ENCODE measurements around the gene NAV3. TPM values are rescaled to one million over a fixed set of nuclear protein-coding genes. Genes with fewer than 3 reads are reported as not detected.

NAV3 gene
- total RNA-seq, 1 experiment from 2014 or later: 3.0 TPM

- no peaks in the 10 kb centered on the region for H4K20me1 ChIP-seq (ENCODE audit: control insufficient read depth, insufficient read depth, insufficient read length)
- H3K4me2 ChIP-seq (ENCODE audit: insufficient read depth, insufficient read length, low read length): no peak overlapping the region
- H3K14ac ChIP-seq (ENCODE audit: insufficient read depth, low read length): no peak overlapping the region
- peaks cover 0 to 2% of the 10 kb centered on the region in 2 experiments; a peak in 3 of 5 replicates for H3K9me3 Mint-ChIP-seq
- H3K4me1 ChIP-seq (ENCODE audit: insufficient read depth, low read length): peaks cover 5% of the 10 kb centered on the region; the same call in 1 of the 2 replicates
- no peak overlapping the region for H3K23ac ChIP-seq (ENCODE audit: insufficient read length, low read depth, low read length)
- WGBS (ENCODE audit: extremely low coverage, insufficient read length, low lambda C conversion rate): no CpG with 5 or more reads among the region's 1 CpG
- no peak overlapping the region for H2BK20ac ChIP-seq (ENCODE audit: low read depth, low read length, poor library complexity, severe bottlenecking)
- no peak overlapping the region for H3T11ph ChIP-seq (ENCODE audit: low read length)
- H3K9ac ChIP-seq (ENCODE audit: extremely low read depth, insufficient read length, low read length): no peak overlapping the region
- DNase-seq: no peak
- no peaks in the 10 kb centered on the region for H3K9me3 ChIP-seq (ENCODE audit: control insufficient read depth, low read depth, low read length)
- no peak overlapping the region for H4K5ac ChIP-seq (ENCODE audit: insufficient read length, low read depth, low read length)
- H3K18ac ChIP-seq (ENCODE audit: insufficient read length, low read depth, low read length): no peak overlapping the region
- no peak overlapping the region for H4K8ac ChIP-seq (replicated peaks; ENCODE audit: insufficient read length, low read depth, low read length)
- H3K27me3 ChIP-seq (ENCODE audit: insufficient read depth, low read length): no peaks in the 10 kb centered on the region
- no peak overlapping the region for H3K4ac ChIP-seq (ENCODE audit: low read depth, low read length)
- H3K4me3 Mint-ChIP-seq: no peak overlapping the region
- no peak overlapping the region for H3K27ac Mint-ChIP-seq
- no peaks in the 10 kb centered on the region for H3K23me2 ChIP-seq (ENCODE audit: insufficient read length, low read depth, low read length, poor library complexity, severe bottlenecking)
- no peaks in the 10 kb centered on the region for H3K79me1 ChIP-seq (ENCODE audit: insufficient read depth, low read depth, low read length, poor library complexity, severe bottlenecking)
- H2BK120ac ChIP-seq (ENCODE audit: low read depth, low read length, poor library complexity, severe bottlenecking): no peak overlapping the region
- peaks cover 0 to 2% (median 2%) of the 10 kb centered on the region in 3 experiments; a peak in 2 of 7 replicates for H3K36me3 Mint-ChIP-seq (ENCODE audit: insufficient read depth in 1 of 3, low read depth in 3 of 3)
- no peak for TF ChIP-seq CTCF (conservative IDR thresholded peaks at IDR 0.05)
- H3K27me3 Mint-ChIP-seq (ENCODE audit: low read depth): peaks cover 1% of the 10 kb centered on the region; the same call in 1 of the 2 replicates
- no peaks in the 10 kb centered on the region for H3K79me2 ChIP-seq (ENCODE audit: insufficient read depth, low read length)
- no peak overlapping the region for H2BK12ac ChIP-seq (ENCODE audit: insufficient read length, low read depth, low read length)
- no peak overlapping the region for H2BK15ac ChIP-seq (ENCODE audit: low read depth, low read length)
- H3K4me1 Mint-ChIP-seq: peaks cover 25 to 27% of the 10 kb centered on the region in 2 experiments
- no peak overlapping the region for H3K27ac ChIP-seq (ENCODE audit: insufficient read length, low read depth, low read length)
- no peak overlapping the region for H2AFZ ChIP-seq (ENCODE audit: low read length)
- H4K91ac ChIP-seq (ENCODE audit: insufficient read length, low read depth, low read length): no peak overlapping the region
- H2BK5ac ChIP-seq (ENCODE audit: insufficient read length, low read length): no peak overlapping the region
- H2AK5ac ChIP-seq (ENCODE audit: insufficient read length, low read length): no peak overlapping the region
- H3K56ac ChIP-seq (ENCODE audit: insufficient read length, low read depth, low read length): no peak overlapping the region
Measured at GRCh38 chr12:78248321-78248720, 417.6 kb downstream of the NAV3 start.
